H9 (cell line): Measurements from ENCODE around the gene CCT3. TPM values are rescaled to one million over a fixed set of nuclear protein-coding genes. Genes with fewer than 3 reads are reported as not detected.

Source experiments
- DNase-seq: peaks from one replicate; pipeline ENCODE4 v3.0.0-alpha.2; 2017
- H2AFZ ChIP-seq: one replicate; pipeline ENCODE4 v1.6.1; 2013; ENCODE audit warnings: mild to moderate bottlenecking, low read length, control low read depth, moderate library complexity
- H2AK5ac ChIP-seq: 2 replicates; pipeline ENCODE4 v1.6.1; 2013; ENCODE audit warnings: low read length, control low read depth, mixed read lengths; ENCODE audit not compliant: insufficient read length
- H2BK120ac ChIP-seq: one replicate; pipeline ENCODE4 v1.6.1; 2013; ENCODE audit warnings: low read depth, mild to moderate bottlenecking, low read length, control low read depth, inconsistent platforms; ENCODE audit not compliant: poor library complexity, severe bottlenecking
- H2BK12ac ChIP-seq: 2 replicates; pipeline ENCODE4 v1.6.1; 2013; ENCODE audit warnings: low read length, control low read depth, mixed read lengths, low read depth; ENCODE audit not compliant: insufficient read length
- H2BK15ac ChIP-seq: 2 replicates; pipeline ENCODE4 v1.6.1; 2013; ENCODE audit warnings: low read depth, low read length, control low read depth
- H2BK20ac ChIP-seq: one replicate; pipeline ENCODE4 v1.6.1; 2013; ENCODE audit warnings: low read depth, mild to moderate bottlenecking, low read length, control low read depth, inconsistent platforms; ENCODE audit not compliant: poor library complexity, severe bottlenecking
- H2BK5ac ChIP-seq: 2 replicates; pipeline ENCODE4 v1.6.1; 2013; ENCODE audit warnings: low read length, control low read depth, mixed read lengths; ENCODE audit not compliant: insufficient read length
- H3K14ac ChIP-seq: 2 replicates; pipeline ENCODE4 v1.6.1; 2013; ENCODE audit warnings: low read length, control low read depth; ENCODE audit not compliant: insufficient read depth
- H3K18ac ChIP-seq: 2 replicates; pipeline ENCODE4 v1.6.1; 2013; ENCODE audit warnings: low read depth, mild to moderate bottlenecking, mixed read lengths, low read length, control low read depth; ENCODE audit not compliant: insufficient read length
- H3K23ac ChIP-seq: 2 replicates; pipeline ENCODE4 v1.6.1; 2013; ENCODE audit warnings: low read length, control low read depth, mixed read lengths, low read depth; ENCODE audit not compliant: insufficient read length
- H3K23me2 ChIP-seq: 2 replicates; pipeline ENCODE4 v1.6.1; 2013; ENCODE audit warnings: low read depth, mild to moderate bottlenecking, mixed read lengths, low read length, control low read depth; ENCODE audit not compliant: insufficient read length, poor library complexity, severe bottlenecking
- H3K27ac ChIP-seq: 2 replicates; pipeline ENCODE4 v1.5.1; 2013; ENCODE audit warnings: low read length, control low read depth, mixed read lengths, low read depth; ENCODE audit not compliant: insufficient read length
- H3K27me3 ChIP-seq: 2 replicates; pipeline ENCODE4 v1.6.1; 2013; ENCODE audit warnings: low read length, control low read depth, inconsistent platforms; ENCODE audit not compliant: insufficient read depth
- H3K4ac ChIP-seq: 2 replicates; pipeline ENCODE4 v1.6.1; 2013; ENCODE audit warnings: low read depth, mild to moderate bottlenecking, control low read depth, inconsistent platforms, low read length, moderate library complexity
- H3K4me1 ChIP-seq: 2 replicates; pipeline ENCODE4 v1.6.1; 2013; ENCODE audit warnings: low read length, control low read depth, inconsistent platforms; ENCODE audit not compliant: insufficient read depth
- H3K4me2 ChIP-seq: 2 replicates; pipeline ENCODE4 v1.6.1; 2013; ENCODE audit warnings: low read length, control low read depth, mixed read lengths; ENCODE audit not compliant: insufficient read length, insufficient read depth
- H3K56ac ChIP-seq: 2 replicates; pipeline ENCODE4 v1.6.1; 2013; ENCODE audit warnings: low read depth, mild to moderate bottlenecking, mixed read lengths, low read length, control low read depth; ENCODE audit not compliant: insufficient read length
- H3K79me1 ChIP-seq: 2 replicates; pipeline ENCODE4 v1.6.1; 2013; ENCODE audit warnings: low read depth, mild to moderate bottlenecking, moderate library complexity, low read length, control low read depth, inconsistent platforms; ENCODE audit not compliant: insufficient read depth, poor library complexity, severe bottlenecking
- H3K79me2 ChIP-seq: 2 replicates; pipeline ENCODE4 v1.6.1; 2013; ENCODE audit warnings: low read length, control low read depth, inconsistent platforms; ENCODE audit not compliant: insufficient read depth
- H3K9ac ChIP-seq: 2 replicates; pipeline ENCODE4 v1.6.1; 2013; ENCODE audit warnings: low read length, control low read depth, mixed read lengths; ENCODE audit not compliant: insufficient read length; ENCODE audit errors: extremely low read depth
- H3K9me3 ChIP-seq: one replicate; pipeline ENCODE4 v1.6.1; 2013; ENCODE audit warnings: low read depth, low read length, inconsistent platforms; ENCODE audit not compliant: control insufficient read depth
- H3T11ph ChIP-seq: one replicate; pipeline ENCODE4 v1.6.1; 2013; ENCODE audit warnings: mild to moderate bottlenecking, low read length, control low read depth, inconsistent platforms
- H4K20me1 ChIP-seq: one replicate; pipeline ENCODE4 v1.6.1; 2013; ENCODE audit not compliant: control insufficient read depth, insufficient read length, insufficient read depth
- H4K5ac ChIP-seq: 2 replicates; pipeline ENCODE4 v1.6.1; 2013; ENCODE audit warnings: low read depth, mild to moderate bottlenecking, mixed read lengths, low read length, control low read depth; ENCODE audit not compliant: insufficient read length
- H4K8ac ChIP-seq: replicated peaks from 2 replicates; pipeline ENCODE4 v1.6.1; 2013; ENCODE audit warnings: low read length, control low read depth, mixed read lengths, low read depth; ENCODE audit not compliant: insufficient read length
- H4K91ac ChIP-seq: 2 replicates; pipeline ENCODE4 v1.6.1; 2013; ENCODE audit warnings: low read depth, mild to moderate bottlenecking, moderate library complexity, mixed read lengths, low read length, control low read depth; ENCODE audit not compliant: insufficient read length
- H3K27ac Mint-ChIP-seq, 3 experiments: 2 replicates in 2 of 3; 3 replicates in 1 of 3; pipeline ENCODE4 v1.8.0; 2020 to 2021; ENCODE audit warnings: mixed read lengths in 3 of 3, mild to moderate bottlenecking in 1 of 3, moderate library complexity in 1 of 3
- H3K27me3 Mint-ChIP-seq: 2 replicates; pipeline ENCODE4 v1.8.0; 2021; ENCODE audit warnings: low read depth, mild to moderate bottlenecking, moderate library complexity, mixed read lengths
- H3K36me3 Mint-ChIP-seq, 3 experiments: 2 replicates in 2 of 3; 3 replicates in 1 of 3; pipeline ENCODE4 v1.8.0; 2020 to 2021; ENCODE audit warnings: low read depth in 3 of 3, mixed read lengths in 3 of 3; ENCODE audit not compliant: insufficient read depth in 1 of 3
- H3K4me1 Mint-ChIP-seq, 2 experiments: 2 replicates each; pipeline ENCODE4 v1.8.0; 2020; ENCODE audit warnings: mixed read lengths in 2 of 2
- H3K4me3 Mint-ChIP-seq, 2 experiments: 2 replicates in 1 of 2; 3 replicates in 1 of 2; pipeline ENCODE4 v1.8.0; 2020 to 2021; ENCODE audit warnings: mild to moderate bottlenecking in 2 of 2, mixed read lengths in 2 of 2, moderate library complexity in 1 of 2
- H3K9me3 Mint-ChIP-seq, 2 experiments: 2 replicates in 1 of 2; 3 replicates in 1 of 2; pipeline ENCODE4 v1.8.0; 2020; ENCODE audit warnings: mild to moderate bottlenecking in 2 of 2, mixed read lengths in 2 of 2, moderate library complexity in 1 of 2
- WGBS: extraction: QIAGEN DNeasy Blood & Tissue Kit; methylation state at CpG from one replicate; pipeline ENCODE4 v1.1.7; 2013; ENCODE audit warnings: missing lambda C conversion rate, low lambda C conversion rate, mixed read lengths; ENCODE audit not compliant: insufficient read length; ENCODE audit errors: extremely low coverage; 5-methylcytosine and 5-hydroxymethylcytosine counted together
- total RNA-seq: library from RNA; stranded (reverse); gene quantifications from 2 replicates; pipeline ENCODE4 v1.2.1, GENCODE V29; 2021
- TF ChIP-seq, protein P1 (sequence below): fragments of 200-600 bp; sonication (generic); conservative IDR thresholded peaks from 3 replicates; pipeline ENCODE4 v1.8.0; 2021; ENCODE audit warnings: antibody characterized with exemption, mild to moderate bottlenecking

The CCT3 gene
- total RNA-seq, 1 experiment from 2014 or later: 524 TPM

DNA sequence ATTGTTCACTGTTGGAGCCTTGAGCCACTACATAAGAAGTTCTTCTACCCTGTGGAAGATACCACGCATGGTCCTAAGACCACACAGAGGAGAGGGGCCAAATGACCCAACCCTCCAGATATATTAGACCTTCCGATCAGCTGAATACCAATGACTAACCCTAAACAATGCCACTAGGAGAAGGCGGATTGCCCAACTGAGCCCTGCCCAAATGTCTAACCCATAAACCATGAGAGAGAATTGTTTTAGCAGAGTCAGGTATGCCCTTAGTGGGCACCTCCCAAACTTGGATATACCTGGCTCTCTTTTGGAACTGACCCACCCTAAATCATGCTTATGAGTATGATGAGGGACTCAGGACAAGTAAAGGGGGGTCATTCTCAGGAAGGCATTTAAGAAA lies 67.8 kb downstream of the CCT3 start:
- Histone ChIP-seq H4K20me1 (no peaks in the 10 kb centered on the region), H3K79me2 (no peaks in the 10 kb centered on the region), H2BK20ac (no peak overlapping the region), H2BK5ac (no peak overlapping the region), H3K4me2 (no peak overlapping the region), H3K9ac (no peak overlapping the region), H4K8ac (no peak overlapping the region), H3K79me1 (no peaks in the 10 kb centered on the region), H3K18ac (no peak overlapping the region), H2AFZ (no peak overlapping the region), H4K5ac (no peak overlapping the region), H3K27ac (no peak overlapping the region), H3K9me3 (no peaks in the 10 kb centered on the region), H4K91ac (no peak overlapping the region), H3K27me3 (no peaks in the 10 kb centered on the region), H2BK12ac (no peak overlapping the region), H3T11ph (no peak overlapping the region), H2BK120ac (no peak overlapping the region), H2AK5ac (no peak overlapping the region), H3K56ac (no peak overlapping the region), H3K23ac (no peak overlapping the region), H3K4ac (no peak overlapping the region), H2BK15ac (no peak overlapping the region), H3K23me2 (no peaks in the 10 kb centered on the region), H3K14ac (no peak overlapping the region), H3K4me1 (no peaks in the 10 kb centered on the region)
- Mint-ChIP-seq H3K4me1 (no peaks in the 10 kb centered on the region), H3K9me3 (no peaks in the 10 kb centered on the region), H3K36me3 (peaks cover 71 to 96% (median 81%) of the 10 kb centered on the region in 3 experiments; a peak in 6 of 7 replicates), H3K27ac (no peak overlapping the region), H3K27me3 (no peaks in the 10 kb centered on the region), H3K4me3 (no peak overlapping the region)
- TF ChIP-seq, protein P1, sequence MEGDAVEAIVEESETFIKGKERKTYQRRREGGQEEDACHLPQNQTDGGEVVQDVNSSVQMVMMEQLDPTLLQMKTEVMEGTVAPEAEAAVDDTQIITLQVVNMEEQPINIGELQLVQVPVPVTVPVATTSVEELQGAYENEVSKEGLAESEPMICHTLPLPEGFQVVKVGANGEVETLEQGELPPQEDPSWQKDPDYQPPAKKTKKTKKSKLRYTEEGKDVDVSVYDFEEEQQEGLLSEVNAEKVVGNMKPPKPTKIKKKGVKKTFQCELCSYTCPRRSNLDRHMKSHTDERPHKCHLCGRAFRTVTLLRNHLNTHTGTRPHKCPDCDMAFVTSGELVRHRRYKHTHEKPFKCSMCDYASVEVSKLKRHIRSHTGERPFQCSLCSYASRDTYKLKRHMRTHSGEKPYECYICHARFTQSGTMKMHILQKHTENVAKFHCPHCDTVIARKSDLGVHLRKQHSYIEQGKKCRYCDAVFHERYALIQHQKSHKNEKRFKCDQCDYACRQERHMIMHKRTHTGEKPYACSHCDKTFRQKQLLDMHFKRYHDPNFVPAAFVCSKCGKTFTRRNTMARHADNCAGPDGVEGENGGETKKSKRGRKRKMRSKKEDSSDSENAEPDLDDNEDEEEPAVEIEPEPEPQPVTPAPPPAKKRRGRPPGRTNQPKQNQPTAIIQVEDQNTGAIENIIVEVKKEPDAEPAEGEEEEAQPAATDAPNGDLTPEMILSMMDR: no peak
- DNase-seq: no peak
- WGBS: no CpG with 5 or more reads among the region's 3 CpGs
